Neutrophil (primary cell): Measurements from ENCODE around the gene STRN4.

ENCODE experiments used
- H3K27ac ChIP-seq: fragments of 200-600 bp; sonication (generic); 2 replicates; pipeline ENCODE4 v1.5.1; 2016; ENCODE audit warnings: mild to moderate bottlenecking, moderate library complexity
- H3K27me3 ChIP-seq: fragments of 200-600 bp; sonication (generic); 2 replicates; pipeline ENCODE4 v1.6.0; 2016; ENCODE audit warnings: mild to moderate bottlenecking
- H3K36me3 ChIP-seq: fragments of 200-600 bp; sonication (generic); 2 replicates; pipeline ENCODE4 v1.5.1; 2017
- H3K4me1 ChIP-seq, 2 experiments: fragments of 200-600 bp in 1 of 2; sonication (generic) in 1 of 2; 1 replicate in 1 of 2; 2 replicates in 1 of 2; pipeline versions ENCODE4 v1.5.1 to v1.6.1; 2013 to 2016; ENCODE audit warnings: low read depth in 1 of 2, low read length in 1 of 2, mild to moderate bottlenecking in 1 of 2, moderate library complexity in 1 of 2; ENCODE audit not compliant: control insufficient read depth in 1 of 2, insufficient read depth in 1 of 2
- H3K4me3 ChIP-seq, 2 experiments: fragments of 200-600 bp in 1 of 2; sonication (generic) in 1 of 2; 1 replicate in 1 of 2; 2 replicates in 1 of 2; pipeline ENCODE4 v1.5.1; 2013 to 2016; ENCODE audit warnings: low read depth in 1 of 2, low read length in 1 of 2, mild to moderate bottlenecking in 1 of 2, moderate library complexity in 1 of 2
- H3K9me3 ChIP-seq: fragments of 200-600 bp; sonication (generic); 2 replicates; pipeline ENCODE4 v1.5.1; 2016
- TF ChIP-seq, protein P1 (sequence below): fragments of 200-600 bp; sonication (generic); IDR thresholded peaks from 2 replicates; pipeline ENCODE4 v1.5.1; 2016; ENCODE audit warnings: antibody characterized with exemption

The STRN4 gene

DNA sequence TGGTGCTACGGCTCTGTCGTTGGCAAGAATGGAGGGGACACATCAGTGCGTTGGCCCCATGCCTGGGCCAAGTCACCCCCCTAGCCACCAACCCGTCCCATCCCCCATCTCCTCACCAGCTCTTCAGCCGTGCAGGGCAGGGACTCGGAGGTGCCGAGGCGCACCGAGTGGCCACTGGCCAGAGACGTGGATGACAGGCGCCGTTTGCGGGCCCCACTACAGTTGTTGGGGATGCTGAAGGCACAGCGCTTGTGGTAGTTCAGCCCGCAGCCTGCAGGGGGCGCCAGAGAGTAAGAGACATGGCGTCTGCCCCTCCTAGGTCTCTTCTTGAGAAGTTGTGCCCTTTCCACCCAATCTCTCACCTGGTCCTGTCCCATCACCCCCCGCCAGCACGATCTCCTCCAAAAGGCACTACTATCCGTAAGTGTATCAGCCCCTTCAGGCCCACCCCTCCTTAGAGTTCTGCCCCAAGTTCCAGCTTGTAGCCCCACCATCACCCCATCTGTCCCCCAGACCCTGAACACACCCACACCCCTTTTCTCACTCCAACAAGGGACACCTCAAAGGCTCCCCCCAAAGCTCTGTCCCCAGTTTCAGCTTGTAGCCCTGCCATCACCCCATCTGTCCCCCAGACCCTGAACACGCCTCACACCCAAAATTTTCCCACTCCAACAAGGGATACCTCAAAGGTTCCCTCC lies 41.7 kb downstream of the STRN4 start:
- H3K4me3 ChIP-seq, result no peak overlapping the region
- H3K27me3 ChIP-seq, result no peaks in the 10 kb centered on the region
- no peak overlapping the region for H3K27ac ChIP-seq
- no peaks in the 10 kb centered on the region for H3K9me3 ChIP-seq
- no peaks in the 10 kb centered on the region for H3K4me1 ChIP-seq
- H3K36me3 ChIP-seq, result peaks cover 99% of the 10 kb centered on the region
- TF ChIP-seq, protein P1, sequence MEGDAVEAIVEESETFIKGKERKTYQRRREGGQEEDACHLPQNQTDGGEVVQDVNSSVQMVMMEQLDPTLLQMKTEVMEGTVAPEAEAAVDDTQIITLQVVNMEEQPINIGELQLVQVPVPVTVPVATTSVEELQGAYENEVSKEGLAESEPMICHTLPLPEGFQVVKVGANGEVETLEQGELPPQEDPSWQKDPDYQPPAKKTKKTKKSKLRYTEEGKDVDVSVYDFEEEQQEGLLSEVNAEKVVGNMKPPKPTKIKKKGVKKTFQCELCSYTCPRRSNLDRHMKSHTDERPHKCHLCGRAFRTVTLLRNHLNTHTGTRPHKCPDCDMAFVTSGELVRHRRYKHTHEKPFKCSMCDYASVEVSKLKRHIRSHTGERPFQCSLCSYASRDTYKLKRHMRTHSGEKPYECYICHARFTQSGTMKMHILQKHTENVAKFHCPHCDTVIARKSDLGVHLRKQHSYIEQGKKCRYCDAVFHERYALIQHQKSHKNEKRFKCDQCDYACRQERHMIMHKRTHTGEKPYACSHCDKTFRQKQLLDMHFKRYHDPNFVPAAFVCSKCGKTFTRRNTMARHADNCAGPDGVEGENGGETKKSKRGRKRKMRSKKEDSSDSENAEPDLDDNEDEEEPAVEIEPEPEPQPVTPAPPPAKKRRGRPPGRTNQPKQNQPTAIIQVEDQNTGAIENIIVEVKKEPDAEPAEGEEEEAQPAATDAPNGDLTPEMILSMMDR, result peak; percentile 93

GRCh38 chr19:46700704-46701103 lies 45.5 kb downstream of the STRN4 start:
- Histone ChIP-seq H3K4me3 (no peak overlapping the region), H3K4me1 (peaks cover 0 to 6% of the 10 kb centered on the region in 2 experiments), H3K27ac (no peak overlapping the region), H3K27me3 (no peaks in the 10 kb centered on the region), H3K36me3 (peaks cover 100% of the 10 kb centered on the region), H3K9me3 (no peaks in the 10 kb centered on the region)
- TF ChIP-seq, protein P1, result no peak

DNA sequence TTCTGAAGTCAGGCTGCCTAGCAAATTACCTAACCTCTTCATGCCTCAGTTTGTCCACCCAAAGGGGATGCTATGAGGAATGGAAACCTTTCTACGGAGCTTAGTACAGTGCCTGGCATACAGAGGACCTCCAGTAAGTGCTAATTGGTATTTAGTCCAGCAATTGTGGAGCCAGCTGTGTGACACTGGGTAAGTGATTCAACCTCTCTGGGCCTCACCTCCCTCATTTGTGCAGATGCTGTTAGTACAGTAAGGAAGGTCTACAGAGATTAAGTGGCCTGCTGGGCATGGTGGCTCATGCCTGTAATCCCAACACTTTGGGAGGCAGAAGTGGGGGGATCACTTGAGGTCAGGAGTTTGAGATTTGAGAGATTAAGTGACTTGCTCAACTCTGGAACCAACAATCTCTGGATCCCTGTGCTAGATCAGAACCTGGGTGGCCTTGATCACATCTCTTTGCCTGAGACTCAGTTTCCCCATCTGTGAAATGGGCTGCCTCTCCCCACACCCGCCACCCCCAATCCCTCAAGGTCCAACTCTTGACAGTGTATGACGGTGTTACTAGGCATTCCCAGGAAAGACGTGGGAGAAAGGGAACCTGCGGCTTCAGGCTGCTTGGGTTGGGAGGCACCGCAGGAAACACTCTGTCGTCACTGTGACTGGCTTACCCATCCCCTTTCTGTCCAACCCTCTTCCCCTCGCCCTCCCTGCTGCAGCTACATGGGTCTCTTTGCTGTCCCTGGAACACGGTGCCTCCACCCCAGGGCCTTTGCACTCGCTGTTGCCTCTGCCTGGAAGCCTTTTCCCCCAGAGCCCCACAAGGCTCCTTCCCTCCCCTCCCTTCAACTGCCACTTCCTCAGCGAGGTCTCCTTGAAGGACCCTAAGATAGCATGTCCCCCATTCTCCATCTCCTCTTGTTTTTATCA lies 47.6 kb downstream of the STRN4 start:
- Histone ChIP-seq H3K9me3 (no peaks in the 10 kb centered on the region), H3K4me3 (no peak overlapping the region), H3K27ac (no peak overlapping the region), H3K27me3 (no peaks in the 10 kb centered on the region), H3K4me1 (peaks cover 0 to 6% of the 10 kb centered on the region in 2 experiments), H3K36me3 (peaks cover 100% of the 10 kb centered on the region)
- TF ChIP-seq, protein P1, result no peak

DNA sequence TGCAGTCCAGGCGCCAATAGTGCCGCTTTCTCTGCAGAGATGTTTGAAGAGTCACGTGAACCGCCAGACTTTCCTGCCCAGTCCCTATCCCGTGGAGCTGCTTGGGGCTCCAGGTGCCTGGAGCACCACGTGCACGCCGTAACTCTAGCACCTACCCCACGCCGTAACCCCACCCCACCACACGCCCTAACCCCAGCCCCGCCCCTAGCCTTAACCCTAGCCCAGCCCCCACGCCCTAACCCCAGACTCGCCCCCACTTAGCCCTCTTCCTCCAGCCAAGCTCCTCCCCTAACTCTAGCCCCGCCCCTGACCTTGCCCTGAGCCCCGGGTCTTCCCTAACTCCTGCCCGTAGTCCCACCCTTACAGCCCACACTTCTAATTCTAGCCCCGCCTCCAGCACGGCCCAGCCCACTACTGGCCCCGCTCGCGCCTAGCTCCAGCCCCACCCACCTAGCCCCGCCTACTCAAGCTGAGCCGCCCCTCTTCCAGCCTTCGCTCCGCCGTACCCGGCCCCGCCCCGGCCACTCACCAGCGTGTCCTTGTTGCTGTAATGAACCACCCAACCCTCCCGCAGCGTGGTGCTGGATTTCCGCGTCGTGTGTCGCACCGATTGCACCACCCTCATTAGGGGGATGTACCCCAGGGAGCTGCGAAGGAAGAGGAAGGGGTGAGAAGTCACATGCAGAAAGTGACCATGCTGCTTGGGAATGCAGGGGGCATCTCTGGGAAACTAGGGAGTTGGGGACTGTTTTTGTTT lies 48.9 kb downstream of the STRN4 start:
- Histone ChIP-seq H3K36me3 (peaks cover 100% of the 10 kb centered on the region), H3K27ac (peak overlapping the region; percentile 15), H3K27me3 (no peaks in the 10 kb centered on the region), H3K4me1 (peaks cover 0 to 6% of the 10 kb centered on the region in 2 experiments), H3K4me3 (no peak overlapping the region), H3K9me3 (no peaks in the 10 kb centered on the region)
- TF ChIP-seq, protein P1, result no peak

DNA sequence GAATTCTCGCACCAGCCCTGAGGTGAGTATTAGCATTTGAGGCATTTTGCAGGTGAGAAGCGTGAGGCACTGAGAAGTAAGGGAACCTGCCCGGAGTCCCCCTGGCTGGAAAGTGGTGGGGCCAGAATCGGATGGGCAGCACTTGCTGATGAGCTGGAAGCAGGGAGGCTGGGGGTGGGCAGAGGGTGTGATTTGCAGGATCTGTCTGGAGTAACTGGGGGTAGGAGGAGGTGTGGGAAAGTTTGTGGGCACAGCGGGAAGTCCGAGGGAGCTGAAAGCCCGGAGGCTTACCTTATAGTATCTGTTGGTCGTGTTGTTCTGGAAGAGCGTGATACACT lies 49.4 kb downstream of the STRN4 start:
- Histone ChIP-seq H3K36me3 (peaks cover 100% of the 10 kb centered on the region), H3K27me3 (no peaks in the 10 kb centered on the region)

More for the DNA sequence above, 49.4 kb downstream of the STRN4 start:
- H3K4me3 ChIP-seq, result no peak overlapping the region
- H3K27ac ChIP-seq, result no peak overlapping the region
- H3K9me3 ChIP-seq, result no peaks in the 10 kb centered on the region
- H3K4me1 ChIP-seq, result peaks cover 0 to 6% of the 10 kb centered on the region in 2 experiments
- TF ChIP-seq, protein P1, result no peak
